22Rv1 (cell line): ENCODE measurements around the gene E2F6.
"Not testable (repeated sequence)": the region's sequence is repeated elsewhere in the genome, so short reads cannot be mapped to it uniquely, and the experiment has no call there.

Source experiments
- H3K27ac ChIP-seq: fragments of 450-650 bp; 2 replicates; pipeline ENCODE4 v1.5.1; 2017
- ZFX ChIP-seq: fragments of 450-650 bp; IDR thresholded peaks from 2 replicates; pipeline ENCODE4 v1.6.1; 2017; ENCODE audit warnings: antibody characterized with exemption, borderline replicate concordance
- TF ChIP-seq, protein P1 (sequence below): fragments of 450-650 bp; IDR thresholded peaks from 2 replicates; pipeline ENCODE4 v1.5.1; 2017; ENCODE audit warnings: mild to moderate bottlenecking

The E2F6 gene

DNA sequence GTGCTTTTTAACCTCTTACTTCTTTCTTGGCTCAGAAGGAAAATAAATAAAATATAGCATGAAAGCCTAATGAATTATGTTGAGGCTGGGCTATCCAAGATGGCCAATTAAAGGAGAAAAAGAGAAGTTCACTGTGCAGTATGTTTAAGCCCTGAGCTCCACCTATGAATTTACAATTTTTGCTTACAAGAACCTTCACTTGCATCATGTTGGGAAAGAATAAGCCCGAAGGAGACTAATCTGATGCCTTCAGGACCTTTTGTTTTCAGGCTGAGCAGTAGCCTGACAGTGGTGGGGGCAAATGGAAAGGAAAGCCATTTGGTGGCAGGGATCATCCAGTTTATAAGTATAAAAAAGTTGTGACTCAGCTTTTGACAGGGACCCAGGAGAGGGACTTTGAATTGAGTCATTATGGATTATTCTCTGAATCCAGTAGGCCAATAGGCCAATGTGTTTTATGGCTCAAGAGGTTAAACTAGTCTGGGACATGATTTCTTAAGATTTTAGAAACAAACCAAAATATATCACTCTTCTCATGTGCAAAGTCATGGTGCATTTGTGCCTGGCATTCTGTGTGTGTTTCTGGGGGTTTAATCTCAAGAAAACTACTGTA lies 56.9 kb downstream of the E2F6 start:
- TF ChIP-seq, protein P1, sequence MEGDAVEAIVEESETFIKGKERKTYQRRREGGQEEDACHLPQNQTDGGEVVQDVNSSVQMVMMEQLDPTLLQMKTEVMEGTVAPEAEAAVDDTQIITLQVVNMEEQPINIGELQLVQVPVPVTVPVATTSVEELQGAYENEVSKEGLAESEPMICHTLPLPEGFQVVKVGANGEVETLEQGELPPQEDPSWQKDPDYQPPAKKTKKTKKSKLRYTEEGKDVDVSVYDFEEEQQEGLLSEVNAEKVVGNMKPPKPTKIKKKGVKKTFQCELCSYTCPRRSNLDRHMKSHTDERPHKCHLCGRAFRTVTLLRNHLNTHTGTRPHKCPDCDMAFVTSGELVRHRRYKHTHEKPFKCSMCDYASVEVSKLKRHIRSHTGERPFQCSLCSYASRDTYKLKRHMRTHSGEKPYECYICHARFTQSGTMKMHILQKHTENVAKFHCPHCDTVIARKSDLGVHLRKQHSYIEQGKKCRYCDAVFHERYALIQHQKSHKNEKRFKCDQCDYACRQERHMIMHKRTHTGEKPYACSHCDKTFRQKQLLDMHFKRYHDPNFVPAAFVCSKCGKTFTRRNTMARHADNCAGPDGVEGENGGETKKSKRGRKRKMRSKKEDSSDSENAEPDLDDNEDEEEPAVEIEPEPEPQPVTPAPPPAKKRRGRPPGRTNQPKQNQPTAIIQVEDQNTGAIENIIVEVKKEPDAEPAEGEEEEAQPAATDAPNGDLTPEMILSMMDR = no peak
- TF ChIP-seq ZFX = no peak
- no peak overlapping the region for H3K27ac ChIP-seq

DNA sequence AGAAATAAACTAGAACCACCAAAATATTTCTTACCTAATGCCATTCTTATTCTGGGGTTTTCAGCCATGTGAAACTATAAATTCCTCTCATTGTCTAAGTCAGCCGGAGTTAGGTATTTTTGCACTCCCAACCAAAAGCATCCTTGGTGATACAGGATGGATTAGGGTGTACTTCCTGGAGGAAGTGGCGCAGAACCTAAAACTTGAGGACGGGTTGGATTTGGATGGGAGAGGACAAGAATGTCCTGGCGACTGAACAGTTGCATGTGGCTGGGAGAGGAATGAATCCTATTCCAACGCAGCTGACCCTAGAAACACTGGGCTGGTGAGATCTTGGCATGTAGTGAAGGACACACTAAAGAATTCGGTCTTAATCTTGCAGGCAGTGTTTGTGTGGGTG lies 58.5 kb downstream of the E2F6 start:
- TF ChIP-seq, protein P1 = no peak
- TF ChIP-seq ZFX = no peak
- H3K27ac ChIP-seq = no peak overlapping the region

DNA sequence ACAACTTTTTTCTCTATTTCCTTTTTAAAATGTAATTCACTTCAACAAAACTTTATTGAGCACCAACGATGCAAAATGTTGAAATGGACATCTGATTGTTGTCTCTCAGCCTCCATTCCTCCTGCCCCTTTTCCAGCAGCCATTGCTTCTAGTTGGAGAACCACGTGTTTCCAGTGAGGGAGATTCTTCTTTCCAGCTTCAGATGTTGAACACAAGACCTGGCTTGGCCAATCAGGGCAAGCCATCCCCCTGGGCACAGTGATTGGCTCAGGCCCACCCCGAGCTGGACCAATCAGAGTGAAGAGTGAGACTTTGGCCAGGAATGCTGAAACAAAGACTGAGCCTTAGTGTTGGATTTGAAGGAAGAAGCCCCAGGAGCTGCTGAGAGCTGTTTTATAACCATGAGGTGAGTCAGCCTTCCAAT lies 59.0 kb downstream of the E2F6 start:
- TF ChIP-seq, protein P1 = no peak
- no peak for TF ChIP-seq ZFX
- H3K27ac ChIP-seq = no peak overlapping the region

DNA sequence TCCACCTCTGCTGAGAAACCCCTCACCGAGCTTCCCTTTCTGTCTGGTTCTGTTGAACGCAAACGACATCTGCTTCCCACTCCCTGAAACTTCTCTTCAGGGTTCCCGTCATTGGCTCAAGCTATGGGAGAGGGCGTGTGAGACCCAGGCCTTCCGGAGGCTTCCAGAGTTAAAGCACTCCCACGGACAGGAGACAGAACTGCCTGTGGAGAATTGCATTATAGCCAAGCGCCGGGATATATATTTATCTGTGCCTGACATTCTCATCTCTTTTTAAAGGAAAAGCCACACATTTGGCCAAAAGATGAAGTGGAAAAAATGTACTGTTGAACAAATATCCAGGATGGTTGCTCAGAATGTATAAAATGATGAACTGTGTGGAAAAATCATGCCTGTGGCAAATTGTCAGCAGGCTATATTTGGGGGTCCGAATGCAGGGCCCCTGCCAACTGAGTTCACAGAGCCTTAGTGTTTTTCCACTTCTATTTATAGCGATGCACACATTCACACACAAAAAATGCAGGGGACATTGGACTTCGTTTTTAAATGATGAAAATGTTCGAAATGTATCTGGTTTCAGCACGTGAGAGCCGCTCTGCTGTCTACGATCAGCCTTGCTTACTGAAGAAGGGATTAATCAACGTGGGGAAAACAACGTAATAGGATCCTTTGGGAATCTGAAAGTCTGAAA lies 59.5 kb downstream of the E2F6 start:
- no peak overlapping the region for H3K27ac ChIP-seq
- no peak for TF ChIP-seq ZFX
- TF ChIP-seq, protein P1 = no peak

DNA sequence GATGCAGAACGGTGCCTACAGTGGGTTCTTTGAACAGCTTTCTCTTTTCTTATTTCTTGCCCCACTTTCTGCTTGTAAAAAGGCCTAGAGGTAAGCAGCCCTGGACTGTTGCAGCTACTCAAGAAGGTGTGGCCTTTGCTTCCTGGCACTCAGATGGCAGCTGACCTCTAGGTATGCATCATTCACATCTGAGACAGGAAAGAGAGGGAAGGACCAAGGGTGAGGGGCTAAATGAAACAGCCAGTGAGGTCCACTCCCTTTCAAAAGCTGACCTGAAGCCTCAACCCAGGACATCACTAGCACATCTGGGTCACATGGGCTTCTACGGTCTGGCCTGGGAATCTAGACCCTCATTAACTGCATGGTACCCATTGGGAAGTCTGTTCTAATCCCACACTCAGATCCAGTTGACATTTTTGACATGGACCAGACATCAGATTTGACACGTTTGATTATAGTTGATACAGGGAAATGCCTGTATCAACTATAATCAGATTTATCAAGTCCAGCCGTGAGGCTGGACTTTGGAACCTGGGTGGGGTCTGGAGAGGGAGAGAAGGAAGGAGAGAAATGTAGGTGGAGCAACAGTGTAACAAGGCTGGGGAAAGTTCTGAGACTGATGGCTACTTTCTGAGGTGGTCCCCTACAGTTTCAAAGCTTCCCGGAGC lies 60.2 kb downstream of the E2F6 start:
- no peak overlapping the region for H3K27ac ChIP-seq
- TF ChIP-seq, protein P1 = no peak
- TF ChIP-seq ZFX = no peak

DNA sequence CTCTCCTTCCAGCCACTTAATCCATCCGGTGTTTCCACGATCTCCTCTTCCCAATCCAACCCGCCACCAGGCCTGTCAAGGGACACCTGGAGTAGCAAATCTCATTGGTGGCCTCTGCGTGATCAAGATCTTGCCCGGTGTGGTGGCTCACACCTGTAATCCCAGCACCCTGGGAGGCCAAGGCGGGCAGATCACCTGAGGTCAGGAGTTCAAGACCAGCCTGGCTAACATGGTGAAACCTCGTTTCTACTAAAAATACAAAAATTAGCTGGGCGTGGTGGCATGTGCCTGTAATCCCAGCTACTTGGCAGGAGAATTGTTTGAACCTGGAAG lies 60.9 kb downstream of the E2F6 start:
- H3K27ac ChIP-seq = not testable (repeated sequence)

DNA sequence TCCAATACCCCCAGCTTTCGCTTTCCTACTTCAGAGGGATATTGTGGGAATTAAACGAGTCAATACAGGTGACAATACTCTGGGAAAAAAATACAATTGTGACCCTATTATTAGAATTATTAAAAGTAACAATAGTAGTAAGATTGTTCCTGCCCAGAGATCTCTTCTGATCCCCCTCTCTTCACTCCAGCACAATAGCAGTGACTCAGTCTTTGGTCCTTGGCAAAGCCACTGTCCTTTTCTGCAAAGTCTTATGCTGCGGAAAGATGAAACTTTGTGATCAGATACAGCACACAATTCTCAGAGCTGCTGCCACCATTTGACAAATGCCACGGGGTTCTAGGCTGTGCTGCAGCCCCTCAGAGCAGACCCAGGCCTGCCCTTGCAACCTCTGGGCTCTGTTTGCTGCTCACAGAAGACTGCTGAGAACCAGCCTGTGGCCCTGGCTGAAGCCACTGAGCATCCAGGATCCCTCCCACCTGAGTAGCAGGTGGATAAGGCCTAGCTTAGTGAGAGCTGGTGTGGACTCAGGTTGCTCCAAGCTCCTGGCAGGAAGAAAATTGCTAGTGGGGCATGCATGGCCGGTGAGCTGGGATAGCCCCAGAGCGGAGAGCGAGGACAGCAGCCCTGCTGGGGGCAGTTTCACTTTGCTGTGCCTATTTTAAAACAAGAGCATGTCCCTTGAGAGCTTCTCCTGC lies 61.4 kb downstream of the E2F6 start:
- H3K27ac ChIP-seq = no peak overlapping the region
- TF ChIP-seq, protein P1 = no peak
- no peak for TF ChIP-seq ZFX
